Endothelial cell of umbilical vein (primary cell): ENCODE measurements around the gene ANKS1B. TPM values are rescaled to one million over a fixed set of nuclear protein-coding genes. Genes with fewer than 3 reads are reported as not detected.

Experiments used
- BruUV-seq: library from RNA; stranded (reverse); fragments of 400-500 nt; replicated peaks from 2 replicates; lab custom pipeline; 2021; lab: Mats Ljungman, UMichigan
- CTCF ChIA-PET: fragments of 300-600, 350-600 bp; sonication (Branson Sonifier 250); formaldehyde crosslinking; loops from one replicate; lab custom pipeline; 2021; ENCODE audit warnings: antibody characterized with exemption, inconsistent platforms; lab: Charles Lee
- POLR2A ChIA-PET: fragments of 300-600, 350-600 bp; sonication (Branson Sonifier 250); formaldehyde crosslinking; loops from one replicate; lab custom pipeline; 2021; ENCODE audit warnings: antibody characterized with exemption, inconsistent platforms; lab: Charles Lee
- DNase-seq: peaks from one replicate; pipeline ENCODE4 v3.0.0-alpha.2; 2011; ENCODE audit warnings: low read depth, low spot score
- FAIRE-seq: peaks from 2 replicates; lab custom pipeline; 2011; peaks lifted over from hg19 to GRCh38; lab: Jason Lieb, UNC
- H2AFZ ChIP-seq: 2 replicates; pipeline ENCODE4 v1.6.0; 2012; ENCODE audit warnings: low read depth, low read length, control low read depth, inconsistent platforms
- H3K27ac ChIP-seq: 2 replicates; pipeline ENCODE4 v1.5.1; 2011; ENCODE audit warnings: low read depth, mild to moderate bottlenecking, control low read depth, low read length, moderate library complexity; ENCODE audit not compliant: insufficient read depth
- H3K27me3 ChIP-seq, 2 experiments: 2 replicates each; pipeline versions ENCODE4 v1.6.0 to v1.6.1; 2011; ENCODE audit warnings: low read length in 2 of 2, mixed read lengths in 1 of 2; ENCODE audit not compliant: control insufficient read depth in 2 of 2, insufficient read depth in 2 of 2
- H3K36me3 ChIP-seq, 2 experiments: 2 replicates in 1 of 2; 3 replicates in 1 of 2; pipeline ENCODE4 v1.5.1; 2011; ENCODE audit warnings: low read length in 2 of 2, mild to moderate bottlenecking in 1 of 2, moderate library complexity in 1 of 2; ENCODE audit not compliant: control insufficient read depth in 2 of 2, insufficient read depth in 2 of 2; ENCODE audit errors: extremely low read depth in 1 of 2
- H3K4me1 ChIP-seq: 3 replicates; pipeline ENCODE4 v1.5.1; 2011; ENCODE audit warnings: mild to moderate bottlenecking, low read length; ENCODE audit not compliant: control insufficient read depth, insufficient read depth; ENCODE audit errors: extremely low read depth
- H3K4me2 ChIP-seq: 2 replicates; pipeline ENCODE4 v1.6.1; 2011; ENCODE audit warnings: low read length, control low read depth, mixed read lengths; ENCODE audit not compliant: insufficient read depth
- H3K4me3 ChIP-seq, 3 experiments: fragments of 200-600 bp in 1 of 3; sonication (generic), shearing (Covaris generic) in 1 of 3; replicated peaks in 1 of 3; 2 replicates each; pipeline ENCODE4 v1.5.1; 2011 to 2016; ENCODE audit warnings: control low read depth in 3 of 3, low read length in 3 of 3, mild to moderate bottlenecking in 2 of 3, inconsistent platforms in 1 of 3, low read depth in 1 of 3, moderate library complexity in 1 of 3; ENCODE audit not compliant: insufficient read depth in 1 of 3
- H3K79me2 ChIP-seq: 2 replicates; pipeline ENCODE4 v1.6.0; 2012; ENCODE audit warnings: low read length, inconsistent platforms; ENCODE audit not compliant: control insufficient read depth, insufficient read depth
- H3K9ac ChIP-seq: replicated peaks from 2 replicates; pipeline ENCODE3; 2011; ENCODE audit warnings: low read length, control low read depth; ENCODE audit not compliant: insufficient read depth; ENCODE audit errors: extremely low read depth
- H3K9me1 ChIP-seq: replicated peaks from 3 replicates; pipeline ENCODE4 v1.6.0; 2011; ENCODE audit warnings: mild to moderate bottlenecking, low read length; ENCODE audit not compliant: control insufficient read depth, insufficient read depth; ENCODE audit errors: extremely low read depth
- H3K9me3 ChIP-seq: replicated peaks from 2 replicates; pipeline ENCODE4 v1.5.1; 2012; ENCODE audit warnings: low read length, inconsistent platforms; ENCODE audit not compliant: control insufficient read depth, insufficient read depth
- H4K20me1 ChIP-seq: replicated peaks from 2 replicates; pipeline ENCODE3; 2011; ENCODE audit warnings: mild to moderate bottlenecking, low read length; ENCODE audit not compliant: control insufficient read depth, insufficient read depth; ENCODE audit errors: extremely low read depth
- CTCF ChIP-seq, 2 donors: IDR thresholded peaks; 1 replicate in 1 of 2; 2 replicates in 1 of 2; pipeline ENCODE4 v1.5.1; 2011; ENCODE audit warnings: low read length in 2 of 2, mild to moderate bottlenecking in 2 of 2, moderate library complexity in 2 of 2, control low read depth in 1 of 2, inconsistent platforms in 1 of 2, low read depth in 1 of 2; ENCODE audit not compliant: insufficient read depth in 1 of 2; ENCODE audit errors: extremely low read depth in 1 of 2
- EZH2 ChIP-seq: IDR thresholded peaks from 2 replicates; pipeline ENCODE4 v1.6.1; 2012; ENCODE audit warnings: borderline replicate concordance, low read depth, mild to moderate bottlenecking, moderate library complexity, low read length, inconsistent platforms; ENCODE audit not compliant: severe bottlenecking
- FOS ChIP-seq: IDR thresholded peaks from 2 replicates; pipeline ENCODE4 v1.6.1; 2011; ENCODE audit warnings: mild to moderate bottlenecking, low read length, moderate library complexity, borderline replicate concordance; ENCODE audit not compliant: insufficient read depth
- GATA2 ChIP-seq: IDR thresholded peaks from 2 replicates; pipeline ENCODE4 v1.7.0; 2011; ENCODE audit warnings: low read depth, mild to moderate bottlenecking, moderate library complexity, mixed read lengths, low read length; ENCODE audit not compliant: insufficient read length, insufficient read depth
- MAX ChIP-seq: IDR thresholded peaks from 2 replicates; pipeline ENCODE4 v1.6.1; 2011; ENCODE audit not compliant: insufficient read depth, insufficient read length
- MYC ChIP-seq: IDR thresholded peaks from one replicate; pipeline ENCODE4 v1.6.1; 2011; ENCODE audit warnings: mild to moderate bottlenecking, low read depth, low read length
- POLR2A ChIP-seq: IDR thresholded peaks from 2 replicates; pipeline ENCODE4 v1.6.1; 2012; ENCODE audit warnings: low read depth, mild to moderate bottlenecking, control low read depth, low read length
- POLR2AphosphoS5 ChIP-seq: IDR thresholded peaks from 2 replicates; pipeline ENCODE4 v1.6.1; 2012; ENCODE audit warnings: low read depth, mild to moderate bottlenecking, control low read depth, low read length, moderate library complexity; ENCODE audit not compliant: insufficient read depth
- dilution Hi-C: fragments of 300-500 bp; cut with MboI; formaldehyde crosslinking; loops from one replicate; pipeline ENCODE4 v1.15.0; 2019; ENCODE audit warnings: low sequenced_read_pairs; ENCODE audit not compliant: extremely low pct_ligation_motif_present
- intact Hi-C: fragments of 100-400 bp; cut with micrococcal nuclease; formaldehyde crosslinking; loops from one replicate; pipeline ENCODE4 v1.10.0; 2022
- polyA plus RNA-seq, 4 experiments: library from polyadenylated mRNA; depleted of rRNA in 3 of 4; stranded (reverse) in 3 of 4; unstranded in 1 of 4; fragments of >200 nt; gene quantifications; 2 replicates each; pipeline versions ENCODE4 v1.2.1 to v1.2.3, GENCODE V29; 2011 to 2012; ENCODE audit warnings: missing spikeins in 1 of 4
- total RNA-seq: library from RNA; stranded (reverse); gene quantifications from 2 replicates; pipeline ENCODE4 v1.2.3, GENCODE V29; 2021

ANKS1B gene
- total and polyA plus RNA-seq, 2 donors (not counting 3 experiments of a cell fraction or from before 2014, with no cell fraction given), result 0.15 to 0.38 TPM

- no TSS peak for BruUV-seq
- Histone ChIP-seq H3K9me3 (no peaks in the 10 kb centered on the region), H3K9ac (no peak overlapping the region), H2AFZ (no peak overlapping the region), H3K27me3 (no peaks in the 10 kb centered on the region), H3K27ac (no peak overlapping the region), H3K4me3 (no peak overlapping the region), H3K9me1 (no peaks in the 10 kb centered on the region), H3K36me3 (no peaks in the 10 kb centered on the region), H3K4me1 (no peaks in the 10 kb centered on the region), H3K79me2 (no peaks in the 10 kb centered on the region), H4K20me1 (no peaks in the 10 kb centered on the region), H3K4me2 (no peak overlapping the region)
- POLR2A ChIA-PET, result no interaction called here
- intact Hi-C loops (no loop called here), dilution Hi-C loops (no loop called here)
- CTCF ChIA-PET, result no interaction called here
- TF ChIP-seq EZH2 (no peak), MYC (no peak), POLR2AphosphoS5 (no peak), POLR2A (no peak), CTCF (IDR thresholded peaks at IDR 0.05; ENCODE audit: extremely low read depth in 1 of 2, insufficient read depth in 1 of 2, low read depth in 1 of 2, low read length in 2 of 2) (no peak), FOS (no peak), MAX (no peak), GATA2 (no peak)
- DNase-seq, result no peak
- FAIRE-seq, result no peak
Observed at GRCh38 chr12:99852666-99853065, 132.1 kb downstream of the ANKS1B start.
